SU-DHL-6 (cell line): ENCODE data around the gene NPIPA1.
"Not testable (repeated sequence)": the region's sequence is repeated elsewhere in the genome, so short reads cannot be mapped to it uniquely, and the experiment has no call there.

Experiments
- EZH2phosphoT487 ChIP-seq: fragments of 200-600 bp; sonication (generic), shearing (Covaris generic); conservative IDR thresholded peaks from 2 replicates; pipeline ENCODE4 v1.6.1; 2018; ENCODE audit warnings: mild to moderate bottlenecking, antibody characterized with exemption, low read length, moderate library complexity, mixed read lengths
- TF ChIP-seq, protein P1 (sequence below): fragments of 200-600 bp; sonication (generic); IDR thresholded peaks from one replicate; pipeline ENCODE4 v1.5.1; 2017; ENCODE audit warnings: antibody characterized with exemption, mild to moderate bottlenecking, low read length, moderate library complexity; ENCODE audit not compliant: insufficient read depth, poor library complexity, severe bottlenecking

DNA sequence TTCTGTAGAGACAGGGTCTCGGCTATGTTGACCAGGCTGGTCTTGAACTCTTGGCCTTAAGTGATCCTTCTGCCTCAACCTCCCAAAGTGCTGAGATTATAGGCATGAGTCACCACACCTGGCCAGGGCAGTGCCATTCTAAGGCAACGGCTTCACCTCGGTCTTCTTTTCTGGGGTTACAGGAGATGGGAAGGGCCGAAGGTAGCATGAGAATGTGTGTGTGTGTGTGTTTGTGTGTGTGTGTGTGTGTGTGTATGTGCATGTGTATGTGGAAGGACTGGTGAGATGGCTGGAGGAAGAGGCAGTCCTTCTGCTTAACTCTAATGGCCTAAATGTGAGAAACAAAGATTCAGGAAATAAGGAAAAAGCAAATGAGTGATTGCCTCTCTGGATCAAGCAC lies 39.1 kb upstream of the NPIPA1 start:
- TF ChIP-seq, protein P1, sequence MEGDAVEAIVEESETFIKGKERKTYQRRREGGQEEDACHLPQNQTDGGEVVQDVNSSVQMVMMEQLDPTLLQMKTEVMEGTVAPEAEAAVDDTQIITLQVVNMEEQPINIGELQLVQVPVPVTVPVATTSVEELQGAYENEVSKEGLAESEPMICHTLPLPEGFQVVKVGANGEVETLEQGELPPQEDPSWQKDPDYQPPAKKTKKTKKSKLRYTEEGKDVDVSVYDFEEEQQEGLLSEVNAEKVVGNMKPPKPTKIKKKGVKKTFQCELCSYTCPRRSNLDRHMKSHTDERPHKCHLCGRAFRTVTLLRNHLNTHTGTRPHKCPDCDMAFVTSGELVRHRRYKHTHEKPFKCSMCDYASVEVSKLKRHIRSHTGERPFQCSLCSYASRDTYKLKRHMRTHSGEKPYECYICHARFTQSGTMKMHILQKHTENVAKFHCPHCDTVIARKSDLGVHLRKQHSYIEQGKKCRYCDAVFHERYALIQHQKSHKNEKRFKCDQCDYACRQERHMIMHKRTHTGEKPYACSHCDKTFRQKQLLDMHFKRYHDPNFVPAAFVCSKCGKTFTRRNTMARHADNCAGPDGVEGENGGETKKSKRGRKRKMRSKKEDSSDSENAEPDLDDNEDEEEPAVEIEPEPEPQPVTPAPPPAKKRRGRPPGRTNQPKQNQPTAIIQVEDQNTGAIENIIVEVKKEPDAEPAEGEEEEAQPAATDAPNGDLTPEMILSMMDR = not testable (repeated sequence)
- not testable (repeated sequence) for TF ChIP-seq EZH2phosphoT487
